ENCODE results near the gene COL6A1.

COL6A1 gene

GRCh38 chr21:46022551-46023525, 41.3 kb downstream of the COL6A1 start:
- H3K4me3 ChIP-seq (ENCODE audit: control insufficient read depth, low read depth, low read length): no peak overlapping the region
- no peak for TF ChIP-seq CTCF (conservative IDR thresholded peaks at IDR 0.05; ENCODE audit: control insufficient read depth, insufficient read depth, low read depth, low read length)
- DNase-seq (ENCODE audit: low read depth): peak; percentile 51

- TF ChIP-seq CTCF (conservative IDR thresholded peaks at IDR 0.05; ENCODE audit: control insufficient read depth, insufficient read depth, low read depth, low read length): no peak
- no peak overlapping the region for H3K4me3 ChIP-seq (ENCODE audit: control insufficient read depth, low read depth, low read length)
- DNase-seq (ENCODE audit: low read depth): no peak
These were observed 42.0 kb downstream of the COL6A1 start for GRCh38 chr21:46023555-46023954.

- H3K4me3 ChIP-seq (ENCODE audit: control insufficient read depth, low read depth, low read length): no peak overlapping the region
- TF ChIP-seq CTCF (conservative IDR thresholded peaks at IDR 0.05; ENCODE audit: control insufficient read depth, insufficient read depth, low read depth, low read length): no peak
- no peak for DNase-seq (ENCODE audit: low read depth)
These were observed 42.6 kb downstream of the COL6A1 start for GRCh38 chr21:46024141-46024540.

- no peak for TF ChIP-seq CTCF (conservative IDR thresholded peaks at IDR 0.05; ENCODE audit: control insufficient read depth, insufficient read depth, low read depth, low read length)
- H3K4me3 ChIP-seq (ENCODE audit: control insufficient read depth, low read depth, low read length): no peak overlapping the region
- peak; percentile 63 for DNase-seq (ENCODE audit: low read depth)
These were observed 43.7 kb downstream of the COL6A1 start for GRCh38 chr21:46025113-46025770.

- H3K4me3 ChIP-seq (ENCODE audit: control insufficient read depth, low read depth, low read length): no peak overlapping the region
- DNase-seq (ENCODE audit: low read depth): peak; percentile 15
- TF ChIP-seq CTCF (conservative IDR thresholded peaks at IDR 0.05; ENCODE audit: control insufficient read depth, insufficient read depth, low read depth, low read length): no peak
These were observed 46.4 kb downstream of the COL6A1 start for GRCh38 chr21:46027851-46028493.

- TF ChIP-seq CTCF (conservative IDR thresholded peaks at IDR 0.05; ENCODE audit: control insufficient read depth, insufficient read depth, low read depth, low read length): no peak
- no peak overlapping the region for H3K4me3 ChIP-seq (ENCODE audit: control insufficient read depth, low read depth, low read length)
- peak; percentile 68 for DNase-seq (ENCODE audit: low read depth)
These were observed 47.1 kb downstream of the COL6A1 start for GRCh38 chr21:46028573-46029091.

Measured in fibroblast of mammary gland (primary cell).